ENCODE results near the gene SCFD1.

Gene SCFD1

DNA sequence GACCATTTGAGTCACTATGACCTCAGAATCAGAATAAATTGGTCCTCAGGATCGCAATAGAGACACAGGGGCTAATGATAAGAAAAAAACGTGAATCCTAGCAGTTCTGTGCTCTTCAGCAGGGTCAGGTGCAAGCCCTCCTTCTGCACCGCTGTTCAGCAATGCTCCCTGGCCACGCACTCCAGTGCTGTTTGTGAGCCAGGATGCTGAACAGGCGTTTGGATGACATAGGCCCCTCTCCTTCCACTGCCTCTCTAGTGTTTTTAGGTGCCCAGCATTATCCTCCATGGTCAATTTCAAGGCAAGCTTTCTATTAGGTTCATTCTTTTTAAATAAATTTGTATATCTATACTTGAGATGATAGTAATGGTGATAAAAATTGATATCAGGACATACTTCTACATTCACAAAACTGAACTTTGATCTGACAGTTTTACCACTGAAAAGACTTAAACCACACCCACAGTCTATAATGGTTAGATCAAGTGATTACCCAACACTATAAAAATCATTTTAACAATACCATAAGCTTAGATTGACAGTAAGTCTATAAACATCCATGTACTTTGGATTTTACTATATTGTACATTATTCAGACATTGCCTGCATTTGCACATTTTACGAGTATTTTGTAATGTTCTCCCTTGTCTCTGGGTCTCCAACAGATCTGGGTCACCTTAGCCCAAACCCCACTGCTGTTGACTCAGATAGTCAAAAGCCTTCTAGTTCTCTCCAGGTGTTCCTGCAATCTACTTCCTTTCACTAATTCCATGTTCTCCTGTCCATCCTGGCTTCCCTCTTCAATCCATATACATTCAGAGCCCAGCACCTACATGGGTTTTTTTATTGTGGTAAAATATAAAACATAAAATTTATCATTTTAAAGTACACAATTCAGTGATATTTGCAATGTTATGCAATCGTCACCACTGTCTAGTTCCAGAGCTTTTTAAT, 137.3 kb downstream of the SCFD1 start:
- DNase-seq: no peak

DNA sequence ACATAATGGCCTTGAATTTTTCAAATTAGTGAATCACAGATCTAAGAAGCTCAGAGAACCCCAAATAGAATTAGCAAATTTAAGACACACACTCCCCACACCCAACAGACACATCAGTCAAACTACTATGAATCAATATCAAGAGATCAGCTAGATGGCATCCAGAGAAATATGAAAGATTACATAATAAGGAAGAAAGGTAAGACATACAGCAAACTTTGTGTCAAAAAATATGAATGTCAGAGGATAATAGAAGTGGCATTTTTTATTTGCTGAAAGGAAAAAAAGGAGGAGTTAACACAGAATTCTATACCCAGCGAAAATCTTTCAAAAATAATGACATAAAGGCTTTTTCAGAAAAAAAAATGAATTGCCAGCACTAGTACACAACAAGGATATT, 141.8 kb downstream of the SCFD1 start:
- DNase-seq: no peak

DNA sequence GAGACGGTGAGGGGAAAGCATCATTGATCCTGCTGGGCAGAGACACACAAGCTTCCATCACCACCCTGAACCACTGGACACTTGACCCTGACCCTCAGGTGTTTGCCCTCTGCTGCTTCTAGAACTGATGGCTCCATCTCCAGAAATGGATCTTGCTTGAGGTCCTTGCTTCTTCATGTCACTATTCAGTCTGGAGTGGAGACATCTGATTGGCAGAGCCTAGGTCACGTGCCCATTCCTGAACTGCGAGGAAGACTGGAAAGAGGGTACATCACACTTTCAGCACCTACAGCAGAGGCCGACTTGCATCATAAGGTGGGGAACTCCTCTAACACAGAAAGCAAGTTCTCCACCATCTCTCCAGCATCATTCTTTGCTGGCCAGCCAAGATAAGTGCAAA, 145.5 kb downstream of the SCFD1 start:
- no peak for DNase-seq

DNA sequence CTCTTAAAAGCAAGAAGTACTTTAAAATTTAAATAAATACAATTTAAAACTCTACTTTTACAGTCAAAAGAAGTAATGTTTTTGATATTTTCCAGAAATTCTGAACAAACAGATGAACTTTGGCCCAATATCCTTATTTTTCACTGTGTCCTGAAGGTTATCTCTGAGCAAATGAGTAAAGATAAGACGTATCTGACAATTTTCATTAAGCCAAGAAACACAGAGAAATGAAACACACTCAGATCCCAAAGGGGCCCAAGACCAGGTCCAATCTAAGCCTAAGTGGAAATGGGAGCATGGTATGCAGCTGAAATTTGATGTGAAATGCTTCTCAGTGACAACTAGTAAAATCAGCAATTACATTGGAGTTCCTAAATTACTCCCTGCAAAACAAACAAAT, 146.7 kb downstream of the SCFD1 start:
- DNase-seq: no peak

DNA sequence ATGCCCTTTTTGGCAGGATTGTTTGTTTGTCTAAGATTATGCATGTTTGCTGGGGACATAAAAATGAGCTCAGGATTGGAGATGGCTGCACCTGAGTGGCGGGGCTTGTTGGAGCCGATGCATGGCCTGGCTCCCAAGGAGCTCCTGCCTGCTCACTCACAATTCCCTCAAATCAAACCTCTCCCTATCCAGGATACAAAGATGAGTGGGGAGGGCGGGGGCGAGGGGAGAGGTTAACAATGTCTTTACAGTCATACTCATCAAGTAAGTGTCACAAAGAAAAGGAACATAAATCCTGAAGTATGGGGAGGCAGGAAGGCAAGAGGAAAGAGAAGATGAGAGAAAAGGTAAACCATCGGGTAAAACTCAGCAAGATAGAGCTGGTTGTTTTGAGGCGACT, 148.3 kb downstream of the SCFD1 start:
- DNase-seq: no peak

DNA sequence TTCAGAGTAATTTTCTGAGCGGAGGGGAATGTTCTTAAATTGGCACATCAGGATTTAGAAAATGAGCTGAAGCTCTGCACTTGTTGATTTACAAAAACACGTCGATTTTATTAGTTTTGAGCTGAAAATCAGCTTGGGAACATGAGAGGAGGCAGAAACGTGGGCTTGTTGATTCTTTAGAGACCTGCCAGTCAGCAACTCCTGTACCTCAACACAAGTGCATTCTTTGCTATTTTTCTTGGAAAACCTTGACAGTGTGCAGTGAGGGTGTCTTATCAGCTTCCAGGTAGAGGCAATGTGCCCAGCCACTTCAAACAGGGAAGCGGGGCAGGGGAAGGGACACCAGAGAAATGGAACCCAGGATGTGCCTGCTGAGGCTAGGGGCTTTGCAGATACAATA, 149.5 kb downstream of the SCFD1 start:
- DNase-seq: no peak

DNA sequence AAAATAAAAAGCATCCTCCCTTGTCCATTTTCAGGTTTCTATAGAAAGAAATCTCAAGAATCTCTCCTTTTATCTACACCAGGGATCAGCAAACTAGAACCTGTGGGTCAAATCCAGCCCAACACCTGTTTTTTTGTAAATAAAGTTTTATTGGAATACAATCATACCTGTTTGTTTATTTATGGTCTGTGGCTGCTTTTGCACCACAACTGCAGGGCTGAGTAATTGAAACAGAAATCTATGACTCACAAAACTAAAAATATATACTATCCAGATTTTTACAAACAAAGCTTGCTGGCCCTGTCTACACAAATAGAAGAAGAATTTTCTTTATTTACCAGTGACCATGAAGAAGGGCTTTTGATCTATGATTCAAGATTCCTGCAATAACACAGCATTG, 157.1 kb downstream of the SCFD1 start:
- no peak for DNase-seq
